CD4-positive, alpha-beta T cell treated with Interleukin-2 at 100 ng/mL for 4 hours (primary cell): ENCODE results near the gene ATAD3C.
"Not testable (repeated sequence)": the region's sequence is repeated elsewhere in the genome, so short reads cannot be mapped to it uniquely, and the experiment has no call there.

Experiments
- DNase-seq: peaks from one replicate; pipeline ENCODE4 v3.0.0-alpha.2; 2020; ENCODE audit warnings: low spot score

The ATAD3C gene

GRCh38 chr1:1451696-1452364 lies 2.3 kb downstream of the ATAD3C start:
- no peak for DNase-seq

DNA sequence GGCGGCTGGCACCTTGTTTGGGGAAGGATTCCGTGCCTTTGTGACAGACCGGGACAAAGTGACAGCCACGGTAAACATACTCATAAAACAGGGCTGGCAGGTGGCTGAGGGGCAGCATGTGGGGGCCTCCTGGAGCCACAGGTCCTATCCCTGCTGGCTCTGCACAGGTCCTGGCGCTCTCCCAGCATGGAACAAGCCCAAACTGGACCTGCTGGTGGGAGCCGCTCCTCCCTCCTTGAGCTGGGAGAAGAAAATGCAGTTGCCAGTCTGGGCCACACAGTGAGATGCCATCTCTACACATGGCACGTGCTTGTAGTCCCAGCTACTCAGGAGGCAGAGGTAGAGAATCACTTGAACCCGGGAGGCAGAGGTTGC lies 2.9 kb downstream of the ATAD3C start:
- DNase-seq: not testable (repeated sequence)

DNA sequence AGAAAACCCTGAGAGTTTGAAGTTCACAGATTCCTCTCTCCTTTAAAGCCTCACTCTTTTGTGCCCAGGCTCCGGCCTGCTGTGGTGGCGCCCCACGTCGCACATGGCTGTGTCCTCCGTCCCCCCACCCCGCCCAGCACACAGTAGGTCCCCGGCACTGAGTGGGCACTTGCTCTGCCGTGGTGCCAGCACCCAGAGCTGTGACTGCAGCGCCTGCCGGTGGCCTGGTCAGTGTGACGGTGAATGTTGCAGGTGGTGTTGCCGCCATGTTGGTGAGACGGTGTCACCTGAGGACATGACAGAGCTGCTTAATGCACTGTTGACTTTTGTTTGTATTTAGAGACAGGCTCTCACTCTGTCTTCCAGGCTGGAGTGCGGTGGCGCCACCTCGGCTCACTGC lies 3.4 kb downstream of the ATAD3C start:
- DNase-seq: no peak

DNA sequence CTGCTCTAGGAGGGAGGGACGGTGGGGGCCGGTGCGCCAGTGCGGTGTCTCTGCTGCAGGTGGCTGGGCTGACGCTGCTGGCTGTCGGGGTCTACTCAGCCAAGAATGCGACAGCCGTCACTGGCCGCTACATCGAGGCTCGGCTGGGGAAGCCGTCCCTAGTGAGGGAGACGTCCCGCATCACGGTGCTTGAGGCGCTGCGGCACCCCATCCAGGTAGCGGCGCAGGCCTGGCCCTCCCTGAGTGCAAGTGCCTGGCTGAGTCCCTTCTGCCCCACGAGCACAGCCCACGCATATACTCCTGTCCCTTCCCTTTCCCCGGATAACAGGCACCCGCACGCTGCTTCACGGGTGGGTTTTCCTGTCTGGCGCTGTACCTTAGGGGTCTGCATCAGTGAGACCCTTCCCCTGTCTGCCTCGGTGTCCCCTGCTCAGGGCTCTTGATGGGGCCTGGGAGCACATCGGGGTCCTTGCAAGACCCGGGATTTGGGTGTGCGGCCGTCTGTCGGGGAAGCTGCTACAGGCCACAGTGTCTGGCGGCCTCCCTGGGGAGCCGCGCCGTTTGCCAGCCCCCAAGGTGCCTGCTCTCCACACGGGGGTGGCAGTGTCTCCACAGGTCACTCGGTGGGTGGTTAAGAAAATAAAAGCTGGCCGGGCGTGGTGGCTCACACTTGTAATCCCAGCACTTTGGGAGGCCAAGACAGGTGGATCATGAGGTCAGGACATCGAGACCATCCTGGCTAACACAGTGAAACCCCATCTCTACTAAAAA lies 5.0 kb downstream of the ATAD3C start:
- DNase-seq: not testable (repeated sequence)

- DNase-seq: no peak
These were observed 5.9 kb downstream of the ATAD3C start for GRCh38 chr1:1455366-1455884.

- DNase-seq: not testable (repeated sequence)
These were observed 6.4 kb downstream of the ATAD3C start for GRCh38 chr1:1455934-1456333.

DNA sequence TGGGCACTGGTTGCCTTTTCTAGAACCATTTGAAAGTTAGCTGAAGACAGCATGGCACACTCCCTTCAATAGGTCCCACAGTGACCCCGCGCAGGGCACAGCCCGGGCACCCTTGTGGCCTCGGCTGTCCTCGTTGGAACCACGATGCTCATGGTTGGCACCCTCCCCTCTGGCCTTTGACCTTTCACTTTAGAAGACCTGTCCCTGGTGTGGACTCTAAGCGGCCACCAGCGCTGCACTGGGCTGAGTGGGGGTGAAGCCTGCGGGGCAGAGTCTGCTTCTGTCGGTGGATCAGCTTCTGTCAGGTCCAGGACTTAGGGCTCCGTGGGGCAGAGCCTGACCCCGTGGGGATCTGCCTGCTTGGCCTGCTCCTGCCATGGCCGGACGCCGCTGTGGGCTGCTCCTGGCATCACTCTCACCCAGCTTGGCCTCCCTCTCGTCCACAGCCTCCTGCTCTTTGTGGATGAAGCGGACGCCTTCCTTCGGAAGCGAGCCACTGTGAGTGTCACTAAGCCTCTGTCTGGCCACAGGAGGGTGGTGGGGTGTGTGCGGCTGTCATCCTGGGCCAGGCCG lies 7.3 kb downstream of the ATAD3C start:
- DNase-seq: not testable (repeated sequence)

DNA sequence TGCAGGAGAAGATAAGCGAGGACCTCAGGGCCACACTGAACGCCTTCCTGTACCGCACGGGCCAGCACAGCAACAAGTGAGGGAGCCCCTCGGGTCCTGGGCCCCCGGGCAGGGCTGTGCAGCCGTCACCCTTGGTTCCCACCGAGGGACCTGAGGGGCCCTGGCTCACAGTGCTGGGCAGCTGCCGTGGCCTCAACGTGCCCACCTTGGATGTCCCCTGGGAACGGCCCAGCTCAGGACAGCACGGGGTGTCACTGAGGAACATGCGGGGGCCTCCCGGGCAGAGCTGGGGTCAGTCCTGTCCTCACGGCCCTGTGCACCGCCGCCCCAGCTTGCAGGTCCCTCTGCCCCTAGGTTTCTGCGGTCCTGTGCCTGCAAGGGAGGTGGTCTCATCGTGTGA lies 9.7 kb downstream of the ATAD3C start:
- DNase-seq: not testable (repeated sequence)

GRCh38 chr1:1459711-1460110 lies 10.2 kb downstream of the ATAD3C start:
- DNase-seq: not testable (repeated sequence)

GRCh38 chr1:1460540-1461130 lies 11.1 kb downstream of the ATAD3C start:
- no peak for DNase-seq

DNA sequence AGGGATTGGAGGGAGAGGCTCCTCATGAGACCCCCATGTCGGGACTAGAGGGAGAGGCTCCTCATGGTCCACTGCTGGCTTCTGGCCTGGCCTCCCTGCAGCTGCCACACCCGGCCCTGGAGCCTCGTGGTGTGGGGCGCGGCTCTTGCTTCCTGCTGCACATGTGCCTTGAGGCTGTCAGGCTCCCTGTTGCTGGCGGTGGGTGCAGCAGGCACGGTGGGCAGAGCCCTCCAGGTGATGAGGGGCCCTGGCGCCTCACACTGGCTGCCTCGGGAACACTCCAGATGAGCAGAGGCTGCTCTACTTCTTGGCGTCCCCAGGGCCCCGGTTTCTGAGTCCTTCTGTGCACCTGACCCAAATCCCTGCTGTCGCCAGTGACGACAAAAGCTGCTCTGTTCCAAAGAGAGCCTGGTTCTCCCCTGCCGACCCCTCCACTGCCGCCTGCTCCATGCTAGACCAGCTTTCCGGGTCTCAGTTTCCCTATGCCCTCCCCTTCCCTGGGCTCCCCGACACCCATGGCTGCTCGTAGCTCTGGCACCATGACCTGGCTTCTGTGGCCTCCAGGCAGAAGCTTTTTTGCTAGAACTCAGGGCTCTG lies 12.3 kb downstream of the ATAD3C start:
- DNase-seq: no peak

GRCh38 chr1:1462318-1462966 lies 13.0 kb downstream of the ATAD3C start:
- DNase-seq: peak; percentile 3

GRCh38 chr1:1463312-1463711 lies 13.8 kb downstream of the ATAD3C start:
- DNase-seq: no peak

DNA sequence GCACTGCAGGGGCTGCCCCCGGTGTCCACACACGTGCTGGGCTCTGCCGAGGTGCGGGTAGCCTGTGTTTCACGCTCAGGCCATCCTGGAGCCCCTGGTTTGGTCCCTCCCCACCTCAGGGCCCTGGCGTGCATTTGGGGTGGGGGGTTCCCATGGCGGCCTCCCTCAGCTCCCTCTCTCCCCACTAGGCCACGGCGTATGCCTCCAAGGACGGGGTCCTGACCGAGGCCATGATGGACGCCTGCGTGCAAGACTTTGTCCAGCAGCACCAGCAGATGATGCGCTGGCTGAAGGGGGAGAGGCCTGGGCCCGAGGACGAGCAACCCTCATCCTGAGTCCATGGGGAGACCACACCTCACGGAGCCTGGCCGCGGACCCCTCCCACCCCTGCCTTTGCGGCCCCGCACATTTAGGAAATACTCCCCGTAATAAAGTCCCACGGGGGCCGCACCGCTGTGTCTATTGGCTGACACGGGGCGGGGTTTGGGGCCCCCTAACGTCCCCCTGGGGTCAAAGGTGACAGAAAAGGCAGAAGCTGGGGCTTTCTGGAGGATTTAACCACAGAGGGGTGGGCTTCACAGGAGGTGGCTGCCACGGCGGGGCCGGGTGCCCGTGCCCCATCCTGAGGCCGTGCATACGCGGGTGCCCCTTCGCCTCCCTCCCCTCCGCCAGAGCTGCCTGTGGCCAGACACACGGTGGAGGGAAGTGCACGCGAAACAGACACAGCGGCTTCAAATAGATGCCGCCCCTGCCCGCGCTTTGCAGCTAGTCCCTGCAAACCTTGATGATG lies 18.9 kb downstream of the ATAD3C start:
- DNase-seq: not testable (repeated sequence)

DNA sequence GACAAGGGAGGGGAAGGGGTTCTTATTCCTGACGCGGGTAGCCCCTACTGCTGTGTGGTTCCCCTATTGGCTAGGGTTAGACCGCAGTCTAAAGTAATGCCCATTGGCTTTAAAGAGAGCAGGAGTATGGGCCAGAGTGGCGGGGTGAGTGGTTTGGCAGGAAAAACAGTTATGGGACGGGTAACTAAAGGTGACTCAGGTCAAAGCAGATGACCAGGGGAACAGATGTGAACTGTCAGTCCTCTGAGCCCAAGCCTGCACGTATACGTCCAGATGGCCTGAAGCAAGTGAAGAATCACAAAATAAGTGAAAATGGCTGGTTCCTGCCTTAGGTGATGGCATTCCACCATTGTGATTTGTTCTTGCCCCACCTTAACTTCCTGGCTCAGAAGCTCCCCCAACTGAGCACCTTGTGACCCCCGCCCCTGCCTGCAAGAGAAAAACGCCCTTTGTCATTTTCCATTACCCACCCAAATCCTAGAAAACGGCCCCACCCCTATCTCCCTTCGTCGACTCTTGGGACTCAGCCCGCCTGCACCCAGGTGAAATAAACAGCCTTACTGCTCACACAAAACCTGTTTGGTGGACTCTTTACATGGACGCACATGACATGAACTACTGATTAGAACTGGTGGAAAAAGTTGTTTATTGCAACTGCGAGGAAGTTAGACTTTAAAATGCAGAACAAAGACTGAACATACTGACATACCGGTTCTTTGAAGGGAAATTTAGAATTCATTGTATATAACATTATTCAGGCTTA lies 21.3 kb downstream of the ATAD3C start:
- peak; percentile 8 for DNase-seq

GRCh38 chr1:1471389-1472052 lies 22.0 kb downstream of the ATAD3C start, which contains the start of gene ATAD3B:
Gene ATAD3B, plus strand, starts transcription at chr1:1471765. Its CDS starts 120 bp downstream, at chr1:1471885.
- DNase-seq: peak; percentile 92

DNA sequence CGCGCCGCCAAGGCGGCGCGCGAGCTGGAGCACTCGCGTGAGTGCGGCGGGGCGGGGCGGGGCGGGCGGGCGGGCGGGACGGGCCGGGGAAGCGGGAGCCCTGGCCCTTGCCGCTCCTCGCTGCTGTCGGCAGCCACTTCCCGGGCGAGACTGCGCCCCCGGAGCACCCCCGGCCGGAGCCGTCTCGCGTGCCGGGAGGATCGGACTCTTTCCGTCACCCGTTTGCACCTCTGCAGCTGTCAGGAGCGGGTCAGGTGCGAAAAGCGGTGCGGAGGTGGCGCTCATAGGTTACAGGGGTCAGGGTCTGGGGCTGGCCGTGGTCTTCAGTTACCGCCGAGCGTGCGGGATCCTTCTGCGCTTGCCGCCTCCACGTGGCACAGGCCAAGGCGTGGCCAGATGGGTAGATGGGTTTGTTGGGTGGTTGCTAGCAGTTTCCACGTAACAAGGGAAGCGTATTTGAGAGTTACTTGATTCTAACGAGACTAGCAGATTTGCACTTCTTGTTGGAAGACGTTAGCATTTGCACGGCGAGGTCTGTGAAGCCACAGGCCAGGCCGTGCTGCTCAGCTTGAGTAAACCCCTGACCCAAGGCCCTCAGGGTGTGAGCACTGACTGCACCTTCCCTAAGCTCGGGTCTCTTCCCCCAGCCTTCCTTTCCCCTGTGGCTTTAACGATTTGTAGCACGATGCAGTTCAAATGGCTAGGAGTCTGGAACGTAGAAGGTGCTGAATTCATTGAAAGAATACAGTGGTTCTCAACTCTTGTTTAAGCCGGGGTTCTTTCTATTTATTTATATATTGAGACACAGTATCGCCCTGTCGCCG lies 22.8 kb downstream of the ATAD3C start:
- DNase-seq: peak; percentile 3

DNA sequence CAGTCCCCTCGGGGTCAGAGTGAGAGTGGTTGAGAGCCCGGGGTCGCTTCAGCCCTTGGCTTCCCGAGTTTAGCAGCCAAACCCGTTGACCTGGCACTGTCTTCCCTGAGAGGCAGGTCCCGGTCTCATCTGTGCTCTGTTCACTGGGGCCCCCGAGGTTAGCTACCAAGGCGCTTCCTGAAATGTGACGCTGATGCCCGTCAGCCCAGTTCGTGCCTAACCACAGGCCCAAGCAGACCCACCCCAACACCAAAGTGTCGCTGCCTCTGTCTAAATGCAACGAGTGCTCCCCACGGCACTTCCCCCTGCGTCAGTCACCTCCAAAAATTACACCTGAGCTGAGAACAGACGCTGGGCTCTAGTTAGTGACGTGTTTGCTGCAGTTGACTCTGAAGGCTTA lies 26.5 kb downstream of the ATAD3C start:
- not testable (repeated sequence) for DNase-seq

GRCh38 chr1:1477206-1477605 lies 27.7 kb downstream of the ATAD3C start:
- no peak for DNase-seq
